GM19467 (cell line): ENCODE results near the gene KPTN.

ENCODE experiments used
- ATAC-seq: cut with Tn5 transposase; IDR thresholded peaks from one replicate; pipeline ENCODE4 v1.9.1; 2021; ENCODE audit warnings: mild to moderate bottlenecking, moderate library complexity; ENCODE audit not compliant: unreplicated experiment

KPTN gene

DNA sequence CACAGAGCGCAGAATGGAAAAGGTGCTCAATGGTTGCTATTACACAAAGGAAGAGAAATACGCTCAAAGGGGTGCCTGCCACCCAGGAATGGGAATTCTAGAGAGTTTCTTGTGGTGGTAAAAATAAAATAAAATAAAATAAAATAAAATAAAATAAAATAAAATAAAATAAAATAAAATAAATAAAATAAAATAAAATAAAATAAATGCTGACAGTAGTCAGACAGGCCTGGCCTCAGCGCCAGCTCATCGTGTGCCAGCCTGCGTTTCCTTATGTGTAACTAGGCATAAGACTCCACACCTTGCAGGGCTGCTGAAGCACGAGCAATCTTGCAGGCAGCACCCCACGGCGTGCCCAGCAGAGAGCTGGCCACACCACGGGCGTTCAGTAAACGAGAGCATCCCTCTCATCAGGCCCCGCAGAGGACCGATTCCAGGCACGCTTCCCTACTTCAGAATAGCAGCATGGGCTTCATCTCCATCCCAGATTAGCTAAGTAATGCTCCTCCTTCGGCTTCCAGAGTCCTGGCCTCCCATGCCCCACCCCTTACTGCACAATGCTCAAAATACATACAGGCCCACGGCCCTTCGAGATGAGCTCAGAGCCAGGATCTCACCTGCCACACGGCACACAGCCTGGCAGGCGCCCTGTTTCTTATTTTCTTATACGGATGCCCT is 25.3 kb upstream of the KPTN start:
- no peak for ATAC-seq

DNA sequence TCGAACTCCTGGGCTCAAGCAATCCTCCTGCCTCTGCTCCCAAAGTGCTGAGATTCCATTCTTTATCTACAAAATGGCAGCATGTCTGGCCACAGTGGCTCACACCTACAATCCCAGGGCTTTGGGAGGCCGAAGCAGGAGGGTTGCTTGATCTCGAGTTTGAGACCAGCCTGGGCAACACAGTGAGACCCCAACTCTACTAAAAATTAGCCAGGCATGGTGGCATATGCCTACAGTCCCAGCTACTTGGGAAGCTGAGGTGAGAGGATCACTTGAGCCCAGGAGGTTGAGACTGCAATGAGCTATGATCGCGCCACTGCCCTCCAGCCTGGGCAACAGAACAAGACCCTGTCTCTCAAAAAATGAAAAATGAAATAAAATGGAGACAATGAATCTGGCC is 24.7 kb upstream of the KPTN start:
- ATAC-seq = no peak

DNA sequence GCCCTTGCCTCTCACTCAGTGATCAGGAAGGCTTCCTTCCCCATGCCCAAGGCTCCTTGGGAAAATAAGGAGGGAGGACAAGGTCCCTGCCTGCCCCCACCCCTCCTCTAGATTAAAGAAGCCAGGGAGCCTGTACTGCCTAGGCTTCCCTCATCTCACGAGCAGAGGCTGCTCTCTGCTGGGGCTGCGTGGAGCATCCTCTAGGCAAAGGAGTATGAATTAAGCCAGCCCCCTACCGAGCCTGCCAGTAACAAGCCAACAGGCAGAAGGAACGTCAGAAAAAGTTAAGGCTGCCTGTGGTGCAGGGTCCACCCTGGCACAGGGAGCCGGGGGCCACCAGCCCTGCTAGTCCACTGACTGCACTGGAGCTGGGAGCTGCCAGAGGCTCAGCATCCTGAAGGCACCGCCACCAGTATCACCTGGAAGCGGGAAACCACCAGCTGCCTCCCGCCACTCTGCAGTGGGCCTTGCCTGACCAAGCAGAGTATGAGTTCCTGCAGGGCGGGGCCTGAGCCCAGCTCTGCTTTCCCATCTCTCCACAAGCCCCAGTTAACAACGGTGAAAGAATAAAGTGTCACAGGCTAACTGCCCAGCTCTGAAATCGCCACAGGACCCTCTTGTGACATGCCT is 24.0 kb upstream of the KPTN start:
- ATAC-seq = no peak

DNA sequence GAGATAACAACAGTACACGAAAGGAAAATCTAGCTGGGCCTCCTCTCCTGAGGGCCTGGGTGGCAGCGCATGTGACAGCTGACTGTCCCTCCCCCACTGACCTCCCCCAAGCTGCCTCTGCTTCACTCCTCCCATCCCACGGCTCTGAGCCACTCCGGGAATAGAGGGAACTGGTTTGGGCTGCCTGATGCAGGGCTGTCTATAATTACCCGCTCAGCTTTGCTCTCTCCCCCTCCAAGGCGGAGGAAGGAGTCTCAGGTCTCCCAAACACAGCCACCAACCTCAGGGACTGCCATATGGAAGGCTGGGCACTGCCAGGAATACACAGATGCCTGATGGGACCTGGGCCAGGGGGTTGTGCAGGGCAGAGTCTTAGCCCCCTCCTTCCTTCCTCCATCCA is 23.0 kb upstream of the KPTN start:
- ATAC-seq = no peak

DNA sequence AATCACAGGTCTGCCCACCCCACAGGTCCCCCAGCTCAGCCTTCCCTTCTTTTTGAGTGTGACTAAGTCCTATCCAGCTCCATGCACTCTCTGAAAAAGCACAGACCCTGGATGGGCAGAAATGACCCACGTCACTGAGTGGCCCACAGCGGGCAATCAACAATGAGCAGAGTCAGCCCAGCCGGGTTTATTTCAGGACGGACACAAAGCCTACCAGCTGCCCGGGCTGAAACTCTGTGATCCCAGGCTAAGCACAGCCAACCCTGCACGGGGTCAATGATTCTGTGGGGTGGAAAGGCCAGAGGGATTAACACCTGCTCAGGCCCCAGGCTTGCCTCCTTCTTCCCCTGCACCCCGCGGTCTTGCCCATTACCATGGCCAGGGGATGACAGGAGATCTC is 22.4 kb upstream of the KPTN start:
- ATAC-seq = no peak

DNA sequence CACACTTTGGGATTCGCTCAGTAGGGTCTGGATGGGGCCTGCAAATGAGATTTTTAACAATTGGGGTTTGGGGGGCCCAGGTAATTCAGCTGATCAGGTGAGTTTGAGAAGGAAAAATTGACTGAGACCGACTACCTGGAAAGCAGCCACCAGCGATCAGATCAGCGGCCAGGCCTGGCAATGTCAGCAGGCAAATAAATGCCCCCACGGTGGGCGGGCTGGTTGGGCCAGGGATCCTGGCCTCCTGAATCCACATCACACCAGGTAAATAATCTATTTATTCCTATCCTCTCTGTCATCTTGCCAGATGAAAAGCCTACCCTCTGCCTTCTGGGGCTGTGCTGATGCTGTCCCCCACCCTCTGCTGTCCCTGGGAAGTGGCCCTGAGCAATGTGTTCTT is 21.5 kb upstream of the KPTN start:
- no peak for ATAC-seq

DNA sequence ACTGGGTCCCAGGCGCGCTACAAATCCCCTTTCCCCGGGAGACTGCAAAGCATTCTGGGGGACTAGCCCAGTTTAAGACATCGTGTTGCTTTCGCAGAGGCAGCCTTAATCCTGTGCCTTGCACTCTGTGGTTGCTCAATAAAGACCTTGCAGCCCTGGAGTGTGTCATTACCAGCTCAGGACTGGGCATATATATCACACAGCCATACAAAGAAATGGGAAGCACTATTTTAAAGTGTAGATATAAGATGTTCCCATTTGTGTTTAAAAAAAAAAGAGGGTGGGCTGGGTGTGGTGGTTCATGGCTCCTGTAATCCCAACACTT is 19.8 kb upstream of the KPTN start:
- ATAC-seq = no peak

DNA sequence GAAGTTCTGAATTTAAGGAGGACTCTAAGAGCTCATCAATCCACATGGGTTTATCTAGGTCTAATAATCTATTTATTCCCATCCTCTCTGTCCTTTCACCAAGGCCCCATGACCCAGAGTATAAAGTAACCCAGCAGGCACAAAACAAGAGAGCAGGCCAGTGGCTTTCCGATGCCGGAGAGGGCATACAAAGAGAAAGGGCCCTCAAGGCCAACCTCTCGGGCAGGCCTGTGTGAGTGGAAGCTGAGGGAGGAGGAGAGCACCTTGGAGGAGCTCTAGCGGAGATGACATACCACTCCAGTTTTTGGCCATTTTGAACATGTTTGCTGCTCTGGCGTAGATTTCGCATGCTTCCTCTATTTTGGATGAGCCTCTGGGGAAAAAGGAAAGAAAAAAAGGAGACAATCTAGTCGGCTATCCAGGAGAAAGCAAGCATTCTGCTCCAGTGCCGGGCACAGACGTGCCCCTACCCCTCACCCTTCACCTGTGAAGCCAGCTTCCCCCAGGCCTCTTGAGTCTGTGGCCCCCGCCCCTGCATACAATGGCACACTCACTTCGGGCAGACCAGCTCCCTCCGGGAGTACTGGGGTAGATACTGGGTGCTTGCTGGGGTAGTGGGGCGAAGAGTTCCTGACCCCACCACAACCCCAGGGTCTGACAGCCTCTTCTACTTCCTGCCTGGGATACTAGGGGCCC is 19.3 kb upstream of the KPTN start:
- ATAC-seq = no peak

DNA sequence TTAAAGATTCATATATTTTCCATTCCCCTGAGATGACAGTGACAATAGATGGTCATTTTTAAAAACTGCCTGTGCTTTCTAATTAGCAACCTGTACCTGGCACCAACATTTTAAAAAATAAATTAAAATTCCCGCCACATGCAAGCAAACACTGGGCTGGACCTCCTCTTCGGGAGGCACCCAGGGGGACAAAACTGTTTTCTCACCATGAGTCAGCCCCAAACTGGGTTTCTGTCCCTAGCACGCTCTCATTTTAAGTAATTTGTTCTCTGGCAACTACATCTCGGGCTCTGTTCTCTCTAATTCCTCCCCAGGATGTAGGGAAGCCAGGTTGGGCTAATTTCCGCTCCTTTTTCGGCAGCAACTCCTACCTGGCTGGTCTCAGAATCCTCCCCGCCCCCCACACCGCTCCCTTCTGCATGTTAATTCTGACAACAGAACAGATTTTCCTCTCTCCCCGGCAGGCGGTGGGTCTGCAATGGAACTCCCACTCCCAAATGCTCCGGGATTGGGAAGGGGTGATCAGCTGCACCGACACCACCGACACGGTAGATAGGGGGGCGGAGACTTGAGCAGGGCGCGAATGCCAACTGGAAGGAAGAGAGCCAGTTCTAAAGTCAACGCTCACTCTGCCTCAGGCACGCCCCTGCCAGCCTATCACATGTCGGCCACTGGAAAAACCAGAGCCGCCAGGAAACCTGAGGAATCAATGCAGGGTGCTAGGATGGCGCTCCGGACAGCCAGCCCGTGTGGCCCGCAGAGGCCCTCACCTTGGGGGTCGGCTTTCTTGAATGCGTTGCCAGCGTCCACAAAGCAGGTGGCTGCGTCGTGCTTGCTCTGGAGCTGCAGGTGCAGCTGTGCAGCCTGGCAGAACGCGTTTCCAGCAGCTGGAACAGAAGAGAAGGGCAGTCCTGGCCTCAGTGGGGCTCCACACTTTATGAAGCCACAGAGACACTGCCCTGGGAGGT is 16.1 kb upstream of the KPTN start:
- no peak for ATAC-seq

DNA sequence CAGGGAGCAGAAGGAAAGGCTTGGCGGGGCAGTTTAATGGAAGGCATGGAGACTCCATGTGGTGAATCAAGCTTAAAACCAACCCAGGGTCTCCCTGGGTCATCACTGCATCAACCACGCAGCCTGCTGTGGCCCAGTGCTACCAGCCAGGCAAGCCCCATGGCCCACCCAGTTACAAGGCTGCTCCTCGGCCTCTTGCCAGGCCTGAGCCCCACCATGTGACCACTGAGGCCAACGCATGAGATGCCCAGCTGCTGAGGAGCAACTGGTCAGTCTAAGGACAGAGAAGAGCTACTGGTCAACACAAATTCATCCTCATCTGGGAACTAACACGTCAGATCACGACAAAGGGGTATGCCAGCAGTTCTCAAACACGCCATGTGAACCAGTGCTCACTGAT is 15.4 kb upstream of the KPTN start:
- no peak for ATAC-seq

DNA sequence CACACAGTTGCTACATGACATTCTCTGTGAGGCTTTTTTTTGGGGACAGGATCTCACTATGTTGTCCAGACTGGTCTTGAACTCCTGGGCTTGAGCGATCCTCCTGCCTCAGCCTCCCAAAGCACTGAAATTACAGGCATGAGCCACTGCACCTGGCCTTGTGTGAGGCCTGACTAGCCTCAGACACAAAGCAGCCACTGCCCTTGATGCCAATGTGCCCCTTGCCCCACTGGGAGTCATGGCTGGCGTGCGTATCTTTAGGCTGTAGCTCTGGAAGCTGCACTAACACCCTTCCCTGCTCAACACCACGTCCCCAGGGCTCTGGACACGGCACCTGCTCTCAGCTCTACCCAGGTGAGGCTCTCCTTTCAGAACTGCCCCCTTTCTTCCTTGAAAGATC is 14.5 kb upstream of the KPTN start:
- no peak for ATAC-seq

DNA sequence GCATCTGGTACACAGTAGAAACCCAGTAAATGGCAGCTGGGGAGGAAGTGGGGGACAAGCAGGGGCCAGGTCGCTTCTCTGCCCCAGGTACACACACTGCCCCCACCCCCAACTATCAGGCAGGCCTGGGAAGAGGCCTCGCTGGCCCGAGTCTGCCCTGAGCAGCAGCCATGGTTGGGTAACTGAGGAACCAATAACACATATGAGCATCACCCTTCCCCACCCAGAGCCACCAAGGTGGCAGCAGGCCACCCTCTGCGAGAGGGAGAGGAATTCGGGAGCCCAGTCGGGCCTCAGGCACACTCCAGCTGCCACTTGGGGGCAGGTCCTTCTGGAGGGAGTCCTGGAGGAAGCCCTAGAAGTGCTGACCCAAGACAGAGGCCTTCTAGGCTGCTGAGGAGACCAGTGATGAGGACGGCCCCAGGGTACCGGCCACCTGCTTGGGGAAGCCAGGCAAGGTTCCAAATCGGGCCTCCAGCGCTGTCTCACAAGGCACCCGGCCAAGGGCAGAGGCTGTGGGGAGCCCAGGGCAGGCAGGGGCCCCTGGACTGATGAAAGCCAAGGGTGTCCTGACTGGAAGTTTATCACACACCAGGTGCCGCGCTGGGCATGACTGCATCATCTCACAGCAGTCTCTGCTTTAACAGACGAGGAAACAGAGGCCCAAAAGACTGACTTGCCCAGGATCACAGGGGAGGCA is 14.0 kb upstream of the KPTN start:
- no peak for ATAC-seq

DNA sequence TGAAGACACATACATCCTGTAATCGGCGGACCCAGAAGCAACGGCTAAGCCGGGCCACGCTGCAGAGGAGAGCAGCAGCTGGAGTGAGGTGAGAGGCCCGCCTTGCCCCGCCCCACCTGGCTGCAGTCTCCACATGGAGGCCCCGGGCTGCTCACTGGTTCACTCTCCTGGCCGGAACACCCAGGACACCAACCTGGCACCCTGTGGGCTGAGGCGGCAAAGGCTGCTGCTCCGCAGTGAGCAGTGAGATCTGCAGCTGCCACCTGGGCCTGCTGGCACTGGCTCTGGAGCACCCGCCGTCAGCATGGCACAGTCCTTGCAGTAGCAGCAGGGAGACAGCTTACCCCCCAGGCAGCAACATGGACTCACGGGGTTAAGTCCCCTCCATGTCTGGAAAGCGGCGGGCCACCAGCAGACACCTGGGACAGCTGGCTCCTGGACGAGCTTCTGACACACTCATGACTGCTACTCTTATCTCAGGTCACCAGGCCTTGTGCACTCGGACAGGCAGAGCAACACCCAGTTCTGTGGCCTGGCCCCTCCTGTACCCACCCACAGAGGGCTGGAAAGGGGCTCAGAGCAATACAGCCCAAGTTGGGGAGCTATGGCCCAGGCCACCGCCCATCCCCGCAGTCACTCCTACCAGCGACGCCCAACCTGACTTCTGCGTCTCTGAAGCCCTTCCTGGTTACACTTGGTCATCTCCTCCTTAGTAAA is 13.2 kb upstream of the KPTN start:
- no peak for ATAC-seq

DNA sequence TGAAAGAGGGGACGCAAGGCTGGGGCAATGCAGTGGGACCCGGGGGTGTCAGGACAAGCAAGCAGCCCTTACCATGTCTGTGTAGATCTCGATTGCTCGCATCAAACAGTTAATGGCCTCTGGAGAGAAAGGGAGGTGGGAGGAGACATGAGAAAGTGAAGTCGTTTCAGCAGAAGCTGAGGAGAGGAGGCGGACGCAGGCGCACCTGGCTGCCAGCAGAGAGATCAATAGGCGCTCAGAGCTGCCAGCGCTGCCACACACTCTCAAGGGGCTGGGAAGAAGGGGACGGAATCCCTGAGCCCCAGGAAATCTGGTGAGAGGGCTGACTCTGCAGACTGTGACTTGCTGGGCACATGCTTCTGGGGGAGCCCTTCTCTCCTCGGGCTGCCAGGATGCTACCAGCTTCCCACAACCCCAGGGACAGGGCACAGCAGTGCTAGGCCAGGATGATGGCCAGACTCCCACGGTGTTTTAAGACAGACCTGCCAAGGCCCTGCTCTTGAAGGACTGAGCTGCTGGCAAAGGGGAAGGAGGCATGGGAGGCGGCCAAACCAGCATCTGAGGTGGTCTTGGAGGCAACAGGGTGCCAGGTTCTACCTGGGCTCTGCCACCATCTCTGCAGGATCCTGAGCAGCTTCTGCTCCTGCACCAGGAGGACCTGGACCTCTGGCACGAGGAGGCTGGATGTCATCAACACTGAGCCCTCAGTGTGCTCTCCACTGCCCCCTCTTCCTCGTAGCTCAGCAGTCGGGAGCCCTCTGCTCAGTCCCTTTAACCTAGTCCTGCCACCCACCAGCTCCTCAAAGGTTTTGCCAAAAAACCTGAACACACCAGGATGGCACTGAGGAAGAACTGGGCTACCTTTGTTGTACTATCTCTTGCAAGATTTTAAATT is 11.7 kb upstream of the KPTN start:
- no peak for ATAC-seq

DNA sequence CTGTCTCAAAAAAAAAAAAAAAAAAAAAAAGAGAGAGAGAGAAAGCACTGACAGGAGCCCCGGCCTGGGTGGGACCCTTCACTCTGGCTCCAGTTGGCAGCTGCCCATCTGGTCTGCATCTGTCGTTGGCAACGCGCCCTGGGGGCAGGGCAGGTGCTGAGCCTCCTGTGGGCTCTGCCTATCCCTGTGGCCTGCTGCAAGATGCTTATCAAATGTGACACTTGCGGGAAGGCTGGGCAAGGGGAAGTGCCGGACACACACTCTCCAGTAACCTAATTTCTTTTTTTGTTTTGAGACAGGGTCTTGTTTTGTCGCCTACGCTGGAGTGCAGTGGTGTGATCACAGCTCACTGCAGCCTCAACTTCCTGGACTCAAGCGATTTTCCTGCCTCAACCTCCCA is 10.7 kb upstream of the KPTN start:
- no peak for ATAC-seq

DNA sequence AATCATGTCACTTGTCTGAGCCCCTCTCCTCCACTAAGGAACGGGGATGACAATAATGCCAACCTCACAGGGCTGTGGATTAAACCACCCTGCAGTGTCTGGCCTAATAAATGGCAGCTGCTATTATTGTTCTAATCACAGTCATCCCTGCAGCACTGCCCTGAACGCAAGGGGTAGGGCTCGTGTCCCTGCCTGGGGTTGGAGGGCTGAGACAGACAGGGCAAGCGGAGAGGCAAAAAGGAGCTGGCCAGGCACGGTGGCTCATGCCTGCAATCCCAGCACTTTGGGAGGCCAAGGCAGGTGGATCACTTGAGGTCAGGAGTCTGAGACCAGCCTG is 10.2 kb upstream of the KPTN start:
- ATAC-seq = no peak

DNA sequence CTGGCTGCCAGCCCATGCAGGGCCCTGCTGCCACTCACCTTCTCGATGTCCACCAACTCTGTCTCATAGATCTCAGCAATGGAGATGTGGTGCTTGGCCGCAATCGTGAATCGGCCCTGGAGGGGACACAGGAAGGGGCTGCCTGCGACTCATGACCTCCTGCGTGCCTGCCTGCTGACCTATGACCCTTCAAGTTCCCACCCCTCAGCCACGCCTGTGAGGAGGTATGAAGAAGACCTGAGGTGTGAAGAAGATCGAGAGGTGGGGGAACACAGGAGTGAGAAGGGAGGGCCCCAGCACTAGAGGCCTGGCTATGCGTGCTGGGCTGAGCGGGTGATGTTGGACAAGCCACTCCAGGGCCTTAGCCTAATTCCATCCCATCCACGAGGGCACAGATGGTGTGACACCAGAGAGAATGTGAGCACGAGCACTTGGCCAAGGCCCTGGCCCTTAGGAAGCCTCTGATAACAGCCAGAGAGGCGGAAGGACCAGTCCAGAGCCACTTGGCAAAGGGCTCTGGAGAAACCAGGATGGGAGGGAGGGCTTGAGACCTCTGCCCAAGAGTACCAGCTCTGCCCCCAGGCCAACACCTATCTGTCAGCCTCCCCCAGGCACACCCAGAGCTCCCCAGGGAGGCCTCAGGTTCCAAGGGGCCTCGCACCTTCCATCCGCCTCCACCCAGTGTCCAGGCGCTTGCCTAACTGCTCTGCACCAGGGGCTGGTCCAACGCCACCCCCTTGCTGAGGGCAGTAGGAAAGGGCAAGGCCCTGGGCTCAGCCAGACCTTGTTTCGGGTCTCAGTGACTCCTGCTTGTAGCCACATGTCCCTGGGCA is 9.6 kb upstream of the KPTN start:
- ATAC-seq = no peak

DNA sequence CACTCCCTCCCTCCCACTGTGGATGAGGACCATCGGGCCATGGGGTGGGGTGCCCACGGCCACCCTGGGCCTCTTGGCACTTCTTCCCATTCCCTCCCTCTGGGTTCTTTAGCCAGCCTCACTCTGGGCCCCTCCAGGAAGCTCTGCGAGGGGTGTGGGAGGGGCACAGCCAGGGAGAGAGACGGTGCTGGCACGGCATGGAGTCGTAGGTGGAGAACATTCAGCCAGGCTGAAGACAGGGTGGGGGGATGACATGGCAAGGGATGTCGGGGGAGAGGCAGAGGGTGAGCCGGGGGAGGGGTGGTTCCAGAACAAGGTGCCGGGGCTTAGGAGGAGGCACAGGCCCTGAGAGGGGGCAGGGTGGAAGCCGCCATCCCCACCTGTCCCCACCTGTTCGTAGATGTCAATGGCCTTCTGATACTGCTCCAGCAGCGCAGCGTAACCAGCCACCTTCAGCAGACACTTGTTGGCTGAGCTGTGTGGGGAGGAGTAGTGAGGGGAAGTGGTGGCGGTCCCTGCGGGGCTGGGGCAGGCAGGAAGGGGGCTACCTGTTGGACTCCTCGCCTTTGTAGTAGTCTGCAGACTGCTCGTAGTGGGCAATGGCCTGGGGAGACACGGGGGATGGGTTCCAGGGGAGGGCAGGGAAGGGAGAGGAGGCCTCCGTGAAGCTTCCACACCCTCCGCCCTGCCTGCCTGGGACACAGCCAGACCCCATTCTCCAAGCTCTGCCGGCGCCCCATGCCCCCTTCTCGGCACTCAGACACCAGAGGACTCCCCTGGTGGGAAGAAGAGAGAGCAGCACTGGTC is 8.8 kb upstream of the KPTN start:
- no peak for ATAC-seq
